Common myeloid progenitor, CD34-positive (primary cell): Measurements from ENCODE around the gene MAN1C1.
A peak's percentile ranks its signal among the peaks of the same experiment; 100 is the strongest.

Source experiments
- CTCF ChIA-PET: fragments of 350-600 bp; sonication (Branson Sonifier 250); formaldehyde crosslinking; loops from one replicate; lab custom pipeline; 2021; ENCODE audit warnings: antibody characterized with exemption; lab: Charles Lee
- POLR2A ChIA-PET: fragments of 350-600 bp; sonication (Branson Sonifier 250); formaldehyde crosslinking; loops from one replicate; lab custom pipeline; 2021; ENCODE audit warnings: antibody characterized with exemption; lab: Charles Lee
- DNase-seq, 3 donors: peaks; one replicate each; pipeline versions ENCODE4 v3.0.0 to v3.0.0-alpha.2; 2013
- H3K27ac ChIP-seq, 2 experiments: 1 replicate in 1 of 2; 2 replicates in 1 of 2; pipeline ENCODE4 v1.7.0; 2013; ENCODE audit warnings: inconsistent platforms in 2 of 2, low read length in 2 of 2, mild to moderate bottlenecking in 2 of 2, low read depth in 1 of 2, moderate library complexity in 1 of 2; ENCODE audit not compliant: severe bottlenecking in 2 of 2, insufficient read depth in 1 of 2, poor library complexity in 1 of 2
- H3K27me3 ChIP-seq, 5 experiments: replicated peaks in 2 of 5; 1 replicate in 3 of 5; 2 replicates in 2 of 5; pipeline versions ENCODE4 v1.6.1 to v1.7.0; 2013; ENCODE audit warnings: low read length in 4 of 5, mild to moderate bottlenecking in 2 of 5, moderate library complexity in 2 of 5, inconsistent platforms in 1 of 5; ENCODE audit not compliant: insufficient read depth in 5 of 5, control insufficient read depth in 4 of 5
- H3K36me3 ChIP-seq, 4 experiments: 1 replicate in 2 of 4; 2 replicates in 2 of 4; pipeline versions ENCODE4 v1.6.1 to v1.7.0; 2013; ENCODE audit warnings: low read length in 3 of 4, control low read depth in 1 of 4, mild to moderate bottlenecking in 1 of 4; ENCODE audit not compliant: control insufficient read depth in 4 of 4, insufficient read depth in 4 of 4
- H3K4me1 ChIP-seq, 4 experiments: 1 replicate in 3 of 4; 2 replicates in 1 of 4; pipeline versions ENCODE4 v1.6.1 to v1.7.1; 2013; ENCODE audit warnings: low read length in 3 of 4, mild to moderate bottlenecking in 3 of 4, control low read depth in 1 of 4, inconsistent platforms in 1 of 4, moderate library complexity in 1 of 4; ENCODE audit not compliant: control insufficient read depth in 4 of 4, insufficient read depth in 4 of 4; ENCODE audit errors: control extremely low read depth in 1 of 4
- H3K4me3 ChIP-seq, 7 experiments: 1 replicate in 4 of 7; 2 replicates in 3 of 7; pipeline versions ENCODE4 v1.5.1 to v1.7.0; 2013; ENCODE audit warnings: mild to moderate bottlenecking in 7 of 7, low read length in 6 of 7, moderate library complexity in 6 of 7, inconsistent platforms in 2 of 7, low read depth in 2 of 7, control low read depth in 1 of 7; ENCODE audit not compliant: insufficient read depth in 4 of 7, control insufficient read depth in 1 of 7; ENCODE audit errors: extremely low read depth in 1 of 7
- H3K9me3 ChIP-seq, 5 experiments: 1 replicate in 4 of 5; 2 replicates in 1 of 5; pipeline versions ENCODE4 v1.6.1 to v1.7.1; 2013; ENCODE audit warnings: low read length in 4 of 5, mild to moderate bottlenecking in 2 of 5, inconsistent platforms in 1 of 5, low read depth in 1 of 5, moderate library complexity in 1 of 5; ENCODE audit not compliant: control insufficient read depth in 4 of 5, insufficient read depth in 2 of 5; ENCODE audit errors: control extremely low read depth in 1 of 5
- WGBS: methylation state at CpG from one replicate; pipeline ENCODE4 v1.1.5; 2013; ENCODE audit not compliant: insufficient coverage; 5-methylcytosine and 5-hydroxymethylcytosine counted together

The MAN1C1 gene

DNA sequence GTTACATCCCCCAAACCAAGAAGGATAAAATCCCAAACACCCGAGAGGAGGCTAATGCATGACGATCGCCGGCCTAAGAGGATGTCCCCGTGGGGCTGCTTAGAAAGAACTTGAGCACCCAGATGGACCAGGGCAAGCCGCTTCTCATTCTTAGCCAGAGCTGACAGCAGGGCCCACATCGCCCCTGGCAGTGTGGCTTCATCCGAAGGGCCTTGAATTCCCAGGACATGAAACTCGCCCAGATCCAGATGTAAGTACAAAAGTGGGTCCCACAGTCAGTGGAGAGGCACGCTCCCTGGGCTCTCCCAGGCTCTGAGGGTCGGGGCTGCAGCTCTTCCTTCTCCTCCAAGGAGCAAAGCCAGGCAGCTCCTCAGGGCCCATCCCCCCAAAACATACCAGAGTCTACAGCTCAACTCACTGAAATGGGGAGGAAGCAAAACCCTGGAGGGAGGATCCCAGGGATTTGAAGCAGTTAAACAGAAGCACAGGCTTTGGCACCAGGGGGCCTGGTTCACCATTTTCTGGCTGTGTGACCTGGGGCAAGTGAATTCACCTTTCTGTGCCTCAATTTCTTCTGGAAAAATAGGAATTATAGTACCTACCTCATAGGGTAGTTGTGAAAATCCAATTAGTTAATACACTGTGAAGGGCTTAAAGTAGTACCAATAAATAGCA lies 85.6 kb downstream of the MAN1C1 start:
- Histone ChIP-seq H3K9me3 (no peaks in the 10 kb centered on the region), H3K27ac (no peak overlapping the region), H3K4me1 (peaks cover 0 to 11% (median 7%) of the 10 kb centered on the region in 4 experiments), H3K27me3 (no peaks in the 10 kb centered on the region), H3K4me3 (no peak overlapping the region), H3K36me3 (no peaks in the 10 kb centered on the region)
- no peak for DNase-seq
- ChIA-PET CTCF (interaction anchor here (0.6 to 1.4 kb wide), 4 partner anchors 10 to 302 kb away, joined by 3 to 4 read pairs (median 3); no protein-coding TSS in a partner anchor), POLR2A (no interaction called here)
- WGBS = 97% methylated on average over 11 of the region's 11 CpGs

DNA sequence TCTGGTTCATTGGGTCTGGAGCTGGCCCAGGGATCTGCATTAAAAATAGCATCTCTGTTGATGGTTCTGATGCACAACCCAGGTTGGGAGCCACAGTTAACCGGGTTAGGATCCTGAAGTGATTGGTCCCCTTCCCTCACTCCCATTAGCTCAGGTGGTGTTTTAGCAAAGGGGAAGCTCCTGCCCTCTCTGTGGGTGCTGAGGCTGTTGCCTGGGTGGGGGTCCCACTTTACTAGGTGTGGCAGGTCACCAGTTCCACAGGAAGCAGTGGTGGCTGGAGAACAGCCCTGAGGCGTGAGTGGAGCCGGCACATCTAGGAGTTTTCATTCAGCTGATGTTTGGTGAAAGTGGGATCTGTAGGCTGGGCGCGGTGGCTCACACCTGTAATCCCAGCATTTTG lies 86.5 kb downstream of the MAN1C1 start:
- Histone ChIP-seq H3K4me1 (peaks cover 0 to 11% (median 8%) of the 10 kb centered on the region in 4 experiments), H3K27ac (no peak overlapping the region), H3K9me3 (no peaks in the 10 kb centered on the region), H3K27me3 (no peaks in the 10 kb centered on the region), H3K4me3 (no peak overlapping the region), H3K36me3 (no peaks in the 10 kb centered on the region)
- CTCF ChIA-PET = interaction anchor here (0.6 to 1.5 kb wide), 4 partner anchors 61 to 302 kb away, joined by 3 to 4 read pairs (median 3); no protein-coding TSS in a partner anchor
- POLR2A ChIA-PET = no interaction called here
- WGBS = 96% methylated on average over 3 of the region's 5 CpGs
- DNase-seq = no peak

- CTCF ChIA-PET = interaction anchor here (0.7 to 1.5 kb wide), 8 partner anchors 13 to 205 kb away, joined by 3 to 4 read pairs (median 3); no protein-coding TSS in a partner anchor
- Histone ChIP-seq H3K4me3 (no peak overlapping the region), H3K36me3 (no peaks in the 10 kb centered on the region), H3K27me3 (no peaks in the 10 kb centered on the region), H3K4me1 (peaks cover 0 to 11% (median 8%) of the 10 kb centered on the region in 4 experiments), H3K9me3 (no peaks in the 10 kb centered on the region), H3K27ac (no peak overlapping the region)
- no peak for DNase-seq
- POLR2A ChIA-PET = no interaction called here
- WGBS = 94% methylated on average over 2 of the region's 6 CpGs
These were observed 87.2 kb downstream of the MAN1C1 start for GRCh38 chr1:25703671-25704266.

GRCh38 chr1:25704267-25704691 lies 87.7 kb downstream of the MAN1C1 start:
- no peak overlapping the region for H3K27ac ChIP-seq
- ChIA-PET CTCF (interaction anchor here (0.7 to 1.7 kb wide), 9 partner anchors 13 to 205 kb away, joined by 3 to 4 read pairs (median 3); no protein-coding TSS in a partner anchor), POLR2A (no interaction called here)
- no peaks in the 10 kb centered on the region for H3K27me3 ChIP-seq
- H3K9me3 ChIP-seq = no peaks in the 10 kb centered on the region
- no peaks in the 10 kb centered on the region for H3K36me3 ChIP-seq
- WGBS = 24% methylated on average over 4 of the region's 7 CpGs
- peaks cover 0 to 11% (median 8%) of the 10 kb centered on the region in 4 experiments for H3K4me1 ChIP-seq
- H3K4me3 ChIP-seq = no peak overlapping the region
- DNase-seq = peak; percentile 23 to 87 (median 77)

DNA sequence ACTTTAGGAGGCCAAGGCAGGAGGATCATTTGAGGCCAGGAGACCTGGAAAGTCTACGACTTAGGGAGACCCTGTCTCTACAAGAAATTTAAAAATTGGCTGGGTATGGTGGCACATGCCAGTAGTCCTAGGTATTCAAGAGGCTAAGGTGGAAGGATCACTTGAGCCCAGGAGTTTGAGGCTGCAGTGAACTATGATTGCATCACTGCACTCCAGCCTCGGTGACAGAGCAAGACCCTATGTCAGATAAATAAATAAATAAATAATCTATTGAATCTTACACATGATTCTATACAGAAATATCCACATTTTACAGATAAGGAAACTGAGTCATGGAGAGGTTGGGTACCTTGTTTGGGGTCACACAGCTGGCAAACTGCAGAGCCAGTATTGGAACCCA lies 89.1 kb downstream of the MAN1C1 start:
- POLR2A ChIA-PET = no interaction called here

DNA sequence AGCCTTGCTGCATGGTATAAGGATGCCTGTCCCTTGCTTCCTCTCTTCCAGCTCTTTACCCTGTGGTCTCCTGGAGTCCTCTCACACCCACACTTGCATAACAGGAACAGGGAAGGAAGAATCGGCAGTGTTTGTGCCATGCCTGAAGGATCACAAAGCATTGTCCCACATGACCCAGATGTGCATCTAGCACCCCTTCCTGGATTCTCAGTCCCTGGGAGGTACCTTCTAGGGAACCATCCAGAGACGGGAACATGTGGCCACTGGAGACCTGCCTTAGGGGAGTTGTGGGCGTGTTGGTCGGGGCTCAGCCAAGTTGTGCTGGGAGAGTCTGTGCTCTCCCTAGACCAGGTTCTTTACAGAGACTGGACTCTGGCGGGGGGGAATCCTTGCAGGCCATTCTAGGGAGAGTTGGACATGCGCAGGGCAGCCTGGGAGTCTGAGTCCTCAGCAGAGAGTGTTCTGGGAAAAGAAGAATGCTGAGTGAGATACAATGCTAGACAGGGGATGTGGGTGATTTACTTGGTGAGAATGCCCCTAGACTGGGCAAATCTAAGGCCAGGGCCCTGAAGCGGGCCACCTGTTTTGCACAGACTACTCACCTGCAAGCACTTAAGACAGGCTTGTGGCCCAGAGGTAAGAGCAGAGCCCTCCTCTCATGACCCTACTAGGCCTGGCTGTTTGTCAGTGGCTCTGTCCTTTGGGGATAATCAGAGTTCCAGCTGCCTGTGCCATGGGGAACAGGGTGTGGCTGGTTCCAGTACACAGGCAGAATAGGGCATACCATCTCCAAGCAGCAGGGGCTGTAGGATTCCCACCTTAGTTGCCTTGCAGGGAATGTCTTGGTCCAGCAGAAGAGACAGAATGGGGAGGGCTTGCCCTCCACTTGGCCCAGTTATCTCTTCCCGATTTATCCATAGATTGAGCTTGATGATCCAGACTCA lies 89.8 kb downstream of the MAN1C1 start:
- Histone ChIP-seq H3K36me3 (no peaks in the 10 kb centered on the region), H3K4me1 (peaks cover 0 to 9% (median 5%) of the 10 kb centered on the region in 4 experiments), H3K27me3 (no peaks in the 10 kb centered on the region), H3K4me3 (no peak overlapping the region), H3K9me3 (no peaks in the 10 kb centered on the region), H3K27ac (no peak overlapping the region)
- WGBS = 100% methylated on average over 6 of the region's 8 CpGs
- no peak for DNase-seq
- ChIA-PET CTCF (interaction anchor here (1.7 kb wide), 1 partner anchor 49 kb away, joined by 3 read pairs; no protein-coding TSS in a partner anchor), POLR2A (no interaction called here)

More for the DNA sequence above, 89.1 kb downstream of the MAN1C1 start:
- no peaks in the 10 kb centered on the region for H3K9me3 ChIP-seq
- H3K27me3 ChIP-seq = no peaks in the 10 kb centered on the region
- CTCF ChIA-PET = interaction anchor here (1.5 to 1.7 kb wide), 2 partner anchors 49 to 66 kb away, joined by 3 read pairs; no protein-coding TSS in a partner anchor
- H3K27ac ChIP-seq = no peak overlapping the region
- DNase-seq = no peak
- WGBS = 100% methylated on average over 1 of the region's 2 CpGs
- H3K4me1 ChIP-seq = peaks cover 0 to 10% (median 8%) of the 10 kb centered on the region in 4 experiments
- H3K36me3 ChIP-seq = no peaks in the 10 kb centered on the region
- no peak overlapping the region for H3K4me3 ChIP-seq
